HT1080 (cell line): ENCODE measurements around the gene CCSER1. TPM values are rescaled to one million over a fixed set of nuclear protein-coding genes. Genes with fewer than 3 reads are reported as not detected.
"Not testable (repeated sequence)": the region's sequence is repeated elsewhere in the genome, so short reads cannot be mapped to it uniquely, and the experiment has no call there.

ENCODE experiments used
- DNase-seq: peaks from one replicate; pipeline ENCODE4 v3.0.0-alpha.2; 2015; ENCODE audit warnings: low read depth
- total RNA-seq: library from RNA; depleted of rRNA; stranded (reverse); fragments of >200 nt; shearing (Covaris generic); gene quantifications from 2 replicates; pipeline ENCODE4 v1.2.3, GENCODE V29; 2014

The CCSER1 gene
- total RNA-seq, 1 experiment from 2014 or later: 0.16 TPM

DNA sequence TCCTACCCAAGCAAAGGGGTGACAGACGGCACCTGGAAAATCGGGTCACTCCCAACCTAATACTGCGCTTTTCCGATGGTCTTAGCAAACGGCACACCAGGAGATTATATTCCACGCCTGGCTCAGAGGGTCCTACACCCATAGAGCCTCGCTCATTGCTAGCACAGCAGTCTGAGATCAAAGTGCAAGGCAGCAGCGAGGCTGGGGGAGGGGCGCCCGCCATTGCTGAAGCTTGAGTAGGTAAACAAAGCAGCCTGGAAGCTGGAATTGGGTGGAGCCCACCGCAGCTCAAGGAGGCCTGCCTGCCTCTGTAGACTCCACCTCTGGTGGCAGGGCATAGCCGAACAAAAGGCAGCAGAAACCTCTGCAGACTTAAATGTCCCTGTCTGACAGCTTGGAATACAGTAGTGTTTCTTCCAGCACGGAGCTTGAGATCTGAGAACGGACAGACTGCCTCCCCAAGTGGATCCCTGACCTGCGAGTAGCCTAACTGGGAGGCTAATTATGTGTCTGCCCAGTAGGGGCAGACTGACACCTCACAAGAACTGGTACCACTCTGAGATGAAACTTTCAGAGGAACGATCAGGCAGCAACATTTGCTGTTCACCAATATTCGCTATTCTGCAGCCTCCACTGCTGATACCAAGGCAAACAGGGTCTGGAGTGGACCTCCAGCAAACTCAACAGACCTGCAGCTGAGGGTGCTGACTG, 784.7 kb downstream of the CCSER1 start:
- not testable (repeated sequence) for DNase-seq

GRCh38 chr4:90922174-90922573, 795.0 kb downstream of the CCSER1 start:
- no peak for DNase-seq

GRCh38 chr4:90926957-90927356, 799.8 kb downstream of the CCSER1 start:
- no peak for DNase-seq

DNA sequence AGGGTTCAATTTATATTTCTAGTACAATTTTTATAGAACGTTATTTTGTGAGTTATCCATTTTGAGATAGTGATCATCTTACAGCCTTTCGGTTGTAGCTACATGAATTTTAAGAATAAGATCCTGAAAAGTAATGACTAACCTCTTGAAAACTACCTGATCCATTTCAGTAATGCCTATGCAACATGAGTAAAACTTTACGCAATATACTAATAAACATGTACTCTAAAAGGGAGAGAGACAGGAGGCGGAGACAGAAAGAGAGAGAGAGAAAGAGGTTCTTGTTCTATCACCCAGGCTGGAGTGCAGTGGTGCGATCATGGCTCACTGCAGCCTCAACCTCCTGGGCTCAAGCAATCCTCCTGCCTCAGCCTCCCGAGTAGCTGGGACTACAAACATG, 816.1 kb downstream of the CCSER1 start:
- no peak for DNase-seq

- no peak for DNase-seq
Measured at GRCh38 chr4:90946945-90947344, 819.8 kb downstream of the CCSER1 start.

DNA sequence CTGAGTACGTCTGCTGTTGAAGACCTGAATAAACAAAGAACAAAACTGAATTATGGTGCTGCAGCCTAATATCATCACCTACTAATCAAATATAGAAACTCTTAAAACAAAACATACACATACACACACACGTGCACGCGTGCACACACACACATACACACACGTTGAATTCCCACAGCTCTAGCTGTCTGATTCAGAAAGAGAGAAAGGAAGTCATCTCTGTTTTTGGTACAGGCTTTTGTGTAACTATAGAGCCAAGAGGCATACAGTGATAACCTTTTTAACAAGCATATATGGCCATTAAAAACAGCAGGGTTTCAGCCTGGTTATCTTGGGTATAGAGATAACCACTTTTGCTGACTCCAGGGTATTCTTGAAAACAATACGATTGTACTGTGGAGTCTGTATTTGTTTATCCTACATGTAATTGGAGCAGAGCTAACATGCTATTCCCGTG, 823.2 kb downstream of the CCSER1 start:
- no peak for DNase-seq

DNA sequence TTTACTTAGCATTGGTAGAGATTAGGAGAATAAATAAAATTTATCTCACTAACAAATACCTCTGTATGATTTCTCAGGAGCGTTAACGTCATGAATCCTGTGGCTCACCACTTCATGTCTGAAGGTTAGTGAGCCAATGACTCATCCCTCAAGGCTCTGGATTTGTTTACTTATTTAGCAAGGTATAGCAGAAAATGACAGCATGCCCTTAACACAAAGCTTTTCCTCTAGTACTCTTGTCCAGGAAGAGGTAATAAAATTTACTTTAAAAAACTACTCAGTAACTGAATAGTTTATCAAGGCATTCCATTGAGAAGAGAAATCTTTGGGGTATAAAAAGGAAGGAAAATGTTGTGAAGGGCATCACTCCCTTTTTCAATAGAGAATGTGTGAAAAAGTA, 823.8 kb downstream of the CCSER1 start:
- DNase-seq: peak; percentile 85

GRCh38 chr4:90958256-90958895, 831.2 kb downstream of the CCSER1 start:
- DNase-seq: peak; percentile 84

DNA sequence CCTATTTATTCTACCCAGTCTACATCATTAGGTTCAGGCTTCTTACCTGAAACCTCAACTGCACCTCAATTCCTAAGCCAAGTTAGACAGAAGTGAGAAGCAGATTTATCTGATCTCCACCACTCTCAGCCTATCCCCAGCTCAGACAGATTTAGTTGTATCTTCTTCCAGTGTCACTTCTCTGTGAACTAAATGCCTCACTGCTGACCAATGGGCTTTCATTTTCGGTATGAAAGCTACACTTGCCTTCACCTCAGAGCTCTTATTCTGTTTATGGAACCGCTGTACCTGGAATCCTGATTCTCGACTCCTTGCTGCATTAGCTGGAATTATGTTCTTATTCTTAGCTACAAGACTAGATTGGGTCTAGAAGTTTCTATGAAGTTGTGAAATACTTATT, 833.2 kb downstream of the CCSER1 start:
- no peak for DNase-seq

GRCh38 chr4:90960840-90961239, 833.6 kb downstream of the CCSER1 start:
- DNase-seq: no peak

DNA sequence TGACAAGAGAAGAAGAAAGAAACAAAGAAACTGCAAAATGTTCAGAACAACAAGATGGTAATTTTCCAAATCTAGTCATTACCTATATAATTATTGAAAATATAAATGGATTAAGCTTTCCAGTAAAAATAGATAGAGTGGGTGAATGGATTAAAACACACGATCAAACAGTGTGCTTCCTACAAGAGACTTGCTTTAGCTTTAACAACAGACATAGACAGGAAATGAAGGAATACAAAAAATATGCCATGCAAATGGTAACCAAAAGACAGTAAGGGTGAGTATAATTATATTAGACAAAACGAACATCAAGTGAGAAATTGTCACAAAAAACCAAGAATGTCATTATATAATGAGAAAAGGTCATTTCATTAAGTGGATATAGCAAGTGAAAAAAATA, 842.8 kb downstream of the CCSER1 start:
- DNase-seq: no peak

DNA sequence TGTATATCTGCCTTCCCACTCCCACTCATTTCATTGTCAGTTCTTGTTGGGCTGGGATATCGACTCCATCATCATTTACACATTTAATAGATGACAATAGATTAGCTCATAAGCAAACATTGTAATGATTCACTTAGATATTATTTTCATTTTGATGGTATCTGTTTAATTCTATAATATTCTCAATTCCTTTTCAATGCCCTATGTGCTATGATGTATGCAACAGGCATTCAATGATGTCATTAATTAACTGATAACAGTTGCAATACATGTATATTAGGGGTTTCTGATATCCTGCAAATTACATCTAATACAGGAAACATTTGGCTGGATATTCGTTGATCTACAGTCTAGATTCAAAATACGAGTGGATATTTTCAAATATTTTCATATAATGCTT, 850.5 kb downstream of the CCSER1 start:
- DNase-seq: no peak

GRCh38 chr4:90979556-90979955, 852.4 kb downstream of the CCSER1 start:
- no peak for DNase-seq

DNA sequence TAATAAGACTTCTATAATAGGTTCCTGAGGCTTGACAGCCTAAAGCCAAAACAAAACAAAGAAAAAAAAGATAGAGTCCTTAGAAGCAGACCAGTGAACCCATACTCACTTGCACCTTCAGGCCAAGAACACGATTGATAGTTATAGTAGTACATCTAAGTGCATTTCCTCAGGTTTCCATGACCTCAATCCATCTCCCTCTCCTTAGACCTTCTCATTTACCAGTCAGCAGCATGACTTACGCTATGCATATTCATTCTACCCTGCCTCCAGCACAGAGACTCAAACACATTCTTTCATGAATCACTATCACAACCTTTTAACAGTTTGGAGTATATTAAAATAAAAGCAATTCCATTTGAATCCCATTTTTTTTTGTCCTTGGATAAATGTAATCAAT, 855.6 kb downstream of the CCSER1 start:
- no peak for DNase-seq

DNA sequence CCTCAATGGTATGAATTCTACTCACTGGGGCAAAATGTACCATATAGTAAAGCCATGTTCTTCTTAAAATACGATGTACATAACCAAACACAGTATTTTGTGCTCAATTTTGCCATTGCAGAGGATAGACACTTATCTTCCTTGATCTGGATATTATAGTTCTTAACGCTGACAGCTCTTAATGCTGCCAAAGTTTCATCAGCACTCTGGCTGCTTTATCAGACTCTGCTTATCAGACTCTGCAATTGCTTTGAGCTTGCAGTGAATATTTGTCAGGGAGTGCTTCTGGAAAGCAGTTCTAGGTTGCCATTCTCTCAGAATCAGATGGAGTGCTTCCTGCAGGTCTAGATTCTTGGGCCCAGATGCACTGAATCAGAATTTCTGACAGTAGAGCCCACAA, 863.1 kb downstream of the CCSER1 start:
- no peak for DNase-seq

DNA sequence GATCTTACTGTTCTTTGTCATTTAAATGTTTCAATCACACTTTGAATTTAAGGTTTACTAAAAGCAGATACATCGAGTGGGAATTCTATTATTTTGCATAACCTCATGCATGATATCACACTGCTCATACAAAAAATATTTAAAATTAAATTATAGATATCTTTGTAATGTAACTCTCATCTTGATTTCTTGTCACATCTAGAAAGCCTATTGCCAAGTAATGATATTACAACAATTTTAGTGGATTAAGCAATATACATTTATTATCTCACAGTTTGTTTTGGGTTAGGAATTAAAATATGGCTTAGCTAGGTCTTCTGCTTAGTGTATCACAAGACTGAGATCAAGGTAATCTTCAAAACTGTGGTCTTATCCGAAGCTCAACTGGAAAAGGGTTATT, 865.0 kb downstream of the CCSER1 start:
- DNase-seq: no peak

GRCh38 chr4:90994851-90995574, 867.8 kb downstream of the CCSER1 start:
- no peak for DNase-seq

DNA sequence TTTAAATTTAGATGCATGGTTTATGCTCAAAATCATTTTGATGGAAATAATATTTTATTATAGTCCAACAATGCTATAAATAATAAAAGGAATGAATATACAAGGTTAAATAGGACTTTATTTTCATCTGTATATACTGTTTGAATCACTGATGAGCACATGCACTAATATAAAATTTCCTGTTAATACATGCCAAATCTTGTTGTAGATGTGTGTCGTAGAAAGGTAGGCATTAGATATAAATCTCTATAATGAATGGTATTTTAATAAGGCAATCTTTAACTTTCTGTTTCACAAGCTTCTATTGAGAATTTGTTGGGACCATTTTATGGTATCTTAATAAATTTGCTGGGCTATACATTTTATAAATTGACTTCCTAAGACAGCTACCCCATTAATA, 868.8 kb downstream of the CCSER1 start:
- no peak for DNase-seq

GRCh38 chr4:90996813-90997212, 869.6 kb downstream of the CCSER1 start:
- DNase-seq: no peak

DNA sequence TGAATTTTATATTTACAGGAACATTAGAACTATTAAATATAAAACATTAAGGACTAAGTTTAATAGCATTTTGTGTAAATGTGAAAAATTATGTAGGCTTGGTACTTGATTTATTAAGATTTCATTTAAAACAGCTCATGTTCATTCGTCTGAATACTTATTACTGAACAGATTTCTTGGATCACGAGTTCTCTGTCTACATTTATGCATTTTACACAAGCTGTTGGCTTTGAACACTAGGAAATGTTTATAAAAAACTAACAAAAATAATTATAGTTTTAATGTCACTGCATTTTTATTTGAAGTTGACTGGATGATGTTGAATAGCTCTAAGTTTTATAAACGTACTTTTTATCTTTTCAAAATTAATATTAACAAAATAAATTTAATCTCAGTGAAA, 888.7 kb downstream of the CCSER1 start:
- no peak for DNase-seq

DNA sequence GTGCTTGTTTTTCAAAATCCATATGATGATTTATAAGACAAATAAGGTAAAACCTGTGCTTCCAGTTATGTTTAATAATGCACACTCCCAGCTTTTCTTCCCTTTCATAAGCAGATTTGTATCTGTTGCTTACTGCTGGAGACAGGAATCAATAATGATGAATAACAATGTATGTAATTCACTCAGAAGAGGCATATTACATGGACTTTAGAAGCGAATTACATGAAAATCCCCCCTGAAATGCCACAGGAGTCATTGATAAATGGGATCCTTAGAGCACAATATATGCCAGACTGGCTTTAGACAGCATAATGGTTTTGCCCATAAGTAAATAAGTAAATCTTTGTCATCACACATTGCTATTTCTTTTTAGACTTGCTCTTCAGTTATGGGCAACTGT, 892.3 kb downstream of the CCSER1 start:
- DNase-seq: no peak
